NCI-H774 (cell line): ENCODE measurements around the gene MTA2.
"Not testable (repeated sequence)": the region's sequence is repeated elsewhere in the genome, so short reads cannot be mapped to it uniquely, and the experiment has no call there.

Source experiments
- DNase-seq: peaks from one replicate; lab custom pipeline; 2025; lab: John Stamatoyannopoulos, UW

MTA2 gene

DNA sequence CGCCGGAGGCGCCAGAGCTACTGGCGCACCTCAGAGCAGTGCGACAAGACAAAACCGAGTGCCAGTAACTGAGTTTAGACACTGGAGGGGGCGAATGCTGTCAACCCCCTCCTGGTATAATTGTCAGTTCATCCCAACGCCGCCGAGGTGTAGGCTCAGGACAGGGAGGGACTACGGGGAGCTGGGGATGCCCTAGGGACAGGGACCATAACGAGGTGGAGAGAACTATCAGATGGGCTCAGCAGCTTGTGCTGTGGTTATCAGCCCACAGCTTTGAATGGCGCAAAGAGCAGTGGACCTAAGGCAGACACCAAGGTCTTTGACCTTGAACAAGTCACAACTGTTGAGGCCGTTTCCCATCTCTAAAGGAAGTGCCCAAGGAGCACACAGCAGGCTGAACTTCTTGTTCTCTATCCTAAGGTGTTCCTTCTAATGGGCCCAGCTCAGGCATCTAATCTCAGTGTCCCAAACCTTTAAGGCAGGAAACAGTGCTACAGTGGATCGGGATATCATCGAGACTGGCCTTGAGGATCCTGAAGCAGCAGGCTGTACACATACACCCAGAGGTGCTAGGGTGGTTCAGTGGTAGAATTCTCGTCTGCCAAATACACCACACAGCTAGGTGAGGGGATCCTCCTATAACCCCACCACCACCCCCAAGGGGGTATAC lies 9.4 kb downstream of the MTA2 start:
- no peak for DNase-seq

DNA sequence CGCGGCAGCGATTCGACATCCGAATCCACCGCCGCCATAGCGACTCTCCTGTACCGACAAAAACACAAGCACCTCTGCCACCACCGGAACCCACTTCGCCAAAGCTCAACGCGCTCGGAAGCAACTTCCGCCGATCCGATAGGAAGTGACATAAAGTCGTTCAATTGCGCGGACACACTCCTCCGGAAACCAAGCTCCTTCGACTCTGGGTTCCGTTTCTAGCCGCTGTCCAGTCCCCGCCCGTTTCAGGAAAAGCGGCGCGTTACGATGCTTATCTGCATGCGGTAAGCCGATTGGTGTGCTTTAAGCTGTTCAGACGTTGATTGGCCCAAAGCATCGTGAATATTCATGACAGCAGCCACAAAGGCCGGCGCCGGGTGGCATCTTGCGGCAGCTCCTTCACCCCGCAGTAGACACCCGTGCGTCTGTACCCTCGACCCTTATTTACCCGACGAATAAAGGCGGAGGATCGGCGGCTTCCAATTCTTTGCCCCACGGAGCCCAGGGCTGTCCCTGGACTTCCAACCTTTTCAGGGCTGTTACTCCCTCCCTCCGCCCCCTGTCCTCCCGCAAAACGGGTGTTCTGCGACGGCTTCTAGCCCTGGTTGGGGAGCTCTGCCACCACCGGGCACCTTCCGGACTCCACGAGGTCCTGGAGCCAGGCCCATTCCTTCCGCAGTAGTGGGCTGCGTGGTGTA lies 10.1 kb downstream of the MTA2 start, which contains the start of gene TUT1:
Gene TUT1 (minus strand): TSS at position 76 of the 698 bp plus-strand sequence. CDS start 38 bp downstream, at position 38.
- DNase-seq: peak; percentile 99

DNA sequence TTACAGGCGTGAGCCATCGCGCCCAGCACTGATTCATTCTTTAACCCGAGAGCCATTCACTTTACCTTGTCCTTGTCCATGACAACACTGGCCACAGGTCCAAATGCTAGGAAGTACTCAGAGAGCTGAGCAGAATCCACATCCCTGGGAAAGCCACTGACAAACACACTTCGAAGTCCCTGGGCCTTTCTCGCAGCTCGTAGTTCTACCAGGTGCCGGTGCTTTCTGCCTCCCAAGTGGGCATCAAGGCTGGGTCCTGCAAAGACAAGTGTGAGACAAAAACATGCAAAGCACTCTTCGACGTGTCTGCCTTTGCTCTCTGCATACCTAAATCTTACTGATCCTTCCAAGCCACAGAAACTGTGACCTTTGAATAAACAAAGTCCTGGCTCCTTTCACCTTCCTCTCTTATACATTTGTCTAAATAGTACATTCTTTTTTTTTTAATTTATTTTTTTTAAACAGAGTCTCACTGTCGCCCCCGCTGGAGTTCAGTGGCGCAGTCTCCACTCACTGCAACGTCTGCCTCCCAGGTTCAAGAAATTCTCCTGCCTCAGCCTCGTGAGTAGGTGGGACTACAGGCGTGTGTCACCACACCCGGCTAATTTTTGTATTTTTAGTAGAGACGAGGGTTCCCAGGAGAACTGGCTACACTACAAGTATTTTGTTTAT lies 12.6 kb downstream of the MTA2 start:
- DNase-seq: no peak

DNA sequence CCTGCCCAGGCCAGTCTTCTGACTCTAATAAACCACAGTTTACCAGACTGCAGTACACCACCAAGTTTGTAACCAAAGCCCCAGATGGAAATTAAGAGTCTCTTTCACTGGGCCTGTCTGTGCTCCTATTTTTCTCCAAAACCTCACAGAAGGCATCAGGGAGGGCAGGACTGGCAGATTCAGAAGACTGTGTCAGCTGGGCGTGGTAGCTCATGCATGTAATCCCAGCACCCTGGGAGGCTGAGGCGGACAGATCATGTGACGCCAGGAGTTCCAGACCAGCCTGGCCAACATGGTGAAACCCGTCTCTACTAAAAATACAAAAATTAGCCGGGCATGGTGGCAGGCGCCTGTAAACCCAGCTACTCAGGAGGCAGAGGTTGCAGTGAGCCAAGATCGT lies 16.3 kb downstream of the MTA2 start:
- DNase-seq: not testable (repeated sequence)

DNA sequence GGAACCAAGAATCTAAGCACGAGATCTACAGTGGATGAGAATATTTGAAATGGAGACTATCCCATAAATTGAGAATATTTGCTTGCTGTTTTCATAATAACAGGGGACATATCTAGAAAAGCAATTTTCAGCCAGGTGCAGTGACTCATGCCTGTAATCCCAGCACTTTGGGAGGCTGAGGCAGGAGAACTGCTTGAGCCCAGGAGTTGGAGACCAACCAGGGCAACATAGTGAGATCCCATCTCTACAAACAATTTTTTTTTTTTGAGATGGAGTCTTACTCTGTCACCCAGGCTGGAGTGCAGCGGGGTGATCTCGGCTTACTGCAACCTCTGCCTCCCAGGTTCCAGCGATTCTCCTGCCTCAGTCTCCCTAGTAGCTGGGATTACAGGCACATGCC lies 19.9 kb downstream of the MTA2 start:
- not testable (repeated sequence) for DNase-seq

DNA sequence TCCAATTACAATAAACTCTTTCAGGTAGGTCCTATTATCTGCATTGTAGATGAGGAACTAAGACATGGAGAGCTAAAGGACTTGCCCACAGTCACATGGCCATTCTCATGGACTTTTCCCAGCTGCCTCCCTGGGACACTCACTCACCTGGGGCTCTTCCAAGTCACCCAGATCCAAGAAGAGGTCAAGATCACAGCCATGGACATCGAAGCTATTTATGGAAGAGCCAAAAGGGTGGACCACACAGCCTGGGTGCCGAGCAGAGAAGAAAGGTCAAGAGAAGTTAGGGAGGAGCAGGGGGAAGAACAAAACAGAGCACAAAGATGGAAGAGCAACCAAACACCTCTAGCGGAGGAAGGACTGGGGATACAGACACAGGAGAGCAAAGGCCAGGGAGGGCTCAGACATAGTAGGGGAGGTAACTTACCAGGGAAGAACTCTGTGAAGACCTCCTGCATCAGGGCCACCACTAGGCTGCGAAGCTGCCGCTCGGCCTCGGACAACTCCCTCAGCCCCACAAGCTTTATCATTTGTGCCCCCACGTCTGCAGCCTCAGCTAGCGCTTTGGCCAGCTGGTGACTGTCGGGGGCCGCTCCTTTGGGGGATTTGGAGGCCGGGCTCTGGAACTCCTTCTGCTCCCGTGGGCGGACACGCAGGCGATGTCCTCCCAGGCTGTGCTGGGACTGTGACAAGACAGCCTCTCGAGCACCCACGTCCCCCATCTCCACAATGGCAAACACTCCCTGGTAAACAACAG lies 20.5 kb downstream of the MTA2 start:
- DNase-seq: no peak

DNA sequence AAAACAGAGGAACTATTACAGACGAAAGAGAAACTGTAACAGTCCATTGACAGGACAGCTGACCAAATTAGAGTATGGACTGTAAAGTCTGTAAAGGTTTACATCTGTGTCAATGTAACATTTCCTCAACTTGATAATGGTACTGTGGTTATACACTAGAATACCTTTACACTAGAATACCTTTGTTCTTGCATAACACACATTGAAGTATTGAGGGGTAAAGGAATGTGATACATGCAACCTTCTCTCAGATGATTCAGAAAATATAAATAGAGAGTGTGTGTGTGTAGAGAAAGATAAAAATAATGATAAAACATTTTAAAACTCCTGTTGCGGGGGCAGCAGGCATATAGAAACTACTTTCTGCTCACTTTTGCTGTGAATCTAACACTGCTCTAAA lies 22.4 kb downstream of the MTA2 start:
- no peak for DNase-seq

DNA sequence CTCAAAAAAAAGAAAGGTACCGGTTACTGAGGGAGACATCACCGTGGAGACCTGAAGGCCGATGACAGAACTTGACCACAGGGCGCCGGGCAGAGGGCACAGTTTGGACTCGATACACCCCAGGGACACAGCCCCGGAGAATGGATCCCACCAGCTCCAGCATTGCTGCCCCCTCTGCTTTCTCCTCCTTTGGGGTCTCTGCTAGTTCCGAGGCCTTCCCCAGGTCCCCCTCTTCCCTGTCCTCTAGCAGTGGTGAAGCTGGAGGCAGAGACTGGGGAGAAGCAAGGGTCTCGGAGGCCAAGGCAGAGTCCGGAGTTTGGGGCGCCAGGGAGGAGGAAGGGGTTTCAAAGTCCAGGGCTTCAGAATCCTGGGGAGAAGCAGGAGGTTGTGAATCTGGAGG lies 23.1 kb downstream of the MTA2 start:
- DNase-seq: no peak

DNA sequence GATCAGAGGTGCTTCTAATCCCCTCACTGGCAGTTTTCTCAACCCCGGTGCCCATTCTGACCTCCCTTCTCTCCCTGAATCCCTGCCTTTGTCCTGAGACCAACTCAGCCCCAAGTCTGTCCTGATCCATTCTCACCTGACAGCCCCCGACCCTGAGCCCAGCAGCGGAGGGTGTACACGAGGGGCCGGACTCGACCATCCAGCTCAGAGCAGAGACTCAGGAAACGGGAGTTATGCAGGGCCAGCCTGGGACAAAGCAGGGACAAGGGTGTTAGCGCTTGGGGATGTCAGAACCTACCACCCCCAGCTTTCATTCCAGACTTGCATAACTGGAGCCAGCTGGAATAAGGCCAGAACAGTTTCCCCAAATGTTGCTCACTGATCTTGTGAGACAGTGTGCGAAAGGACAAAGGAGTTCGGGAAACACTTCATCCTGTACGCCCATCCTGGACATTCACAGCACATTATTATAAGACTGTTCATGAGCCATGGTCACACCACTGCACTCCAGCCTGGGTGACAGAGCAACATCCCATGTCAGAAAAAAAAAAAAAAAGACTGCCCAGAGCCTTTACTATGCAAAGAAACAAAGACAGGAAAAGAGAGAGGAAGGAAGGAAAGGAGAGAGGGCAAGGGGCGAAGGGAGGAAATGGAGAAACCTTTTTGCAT lies 24.5 kb downstream of the MTA2 start:
- no peak for DNase-seq

DNA sequence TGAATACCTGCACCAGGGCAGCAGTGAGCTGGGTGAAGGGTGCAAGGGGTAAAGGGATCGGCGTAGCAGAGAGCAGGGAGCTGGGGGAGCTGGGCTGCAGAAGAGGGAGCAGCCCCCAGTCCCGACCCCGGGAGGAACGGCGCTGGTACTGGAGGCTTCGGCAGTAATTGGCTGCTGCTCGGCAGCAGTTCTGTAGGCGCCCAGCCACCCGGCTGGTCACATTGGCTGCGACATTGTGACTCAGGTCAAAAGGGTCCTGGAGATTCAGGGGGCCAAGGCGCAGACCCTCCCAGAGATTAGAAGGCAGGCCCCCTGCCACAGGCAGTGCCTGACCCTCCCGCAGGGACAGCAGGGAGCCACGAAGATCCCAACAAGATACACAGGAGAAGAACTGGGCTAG lies 25.8 kb downstream of the MTA2 start:
- no peak for DNase-seq

DNA sequence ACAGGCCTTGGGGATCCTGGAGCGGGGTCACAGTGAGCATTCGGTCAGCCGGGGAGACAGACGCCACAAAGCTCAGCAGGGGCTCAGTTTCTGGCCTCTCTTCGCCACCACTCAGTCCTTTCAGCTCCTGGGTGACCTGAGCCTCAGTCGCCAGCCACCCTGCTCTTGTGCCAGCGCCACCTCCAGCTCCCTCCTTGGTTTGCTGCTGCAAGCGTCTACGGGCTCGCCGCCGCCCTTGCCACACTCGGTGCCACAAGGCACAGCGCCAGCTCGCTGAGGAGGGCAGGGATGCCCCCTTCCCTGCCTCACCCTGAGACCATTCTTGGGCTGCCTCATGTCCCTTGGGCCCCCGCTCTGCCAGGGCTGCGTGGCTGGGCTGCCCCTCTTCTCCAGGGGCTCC lies 26.5 kb downstream of the MTA2 start:
- DNase-seq: no peak

DNA sequence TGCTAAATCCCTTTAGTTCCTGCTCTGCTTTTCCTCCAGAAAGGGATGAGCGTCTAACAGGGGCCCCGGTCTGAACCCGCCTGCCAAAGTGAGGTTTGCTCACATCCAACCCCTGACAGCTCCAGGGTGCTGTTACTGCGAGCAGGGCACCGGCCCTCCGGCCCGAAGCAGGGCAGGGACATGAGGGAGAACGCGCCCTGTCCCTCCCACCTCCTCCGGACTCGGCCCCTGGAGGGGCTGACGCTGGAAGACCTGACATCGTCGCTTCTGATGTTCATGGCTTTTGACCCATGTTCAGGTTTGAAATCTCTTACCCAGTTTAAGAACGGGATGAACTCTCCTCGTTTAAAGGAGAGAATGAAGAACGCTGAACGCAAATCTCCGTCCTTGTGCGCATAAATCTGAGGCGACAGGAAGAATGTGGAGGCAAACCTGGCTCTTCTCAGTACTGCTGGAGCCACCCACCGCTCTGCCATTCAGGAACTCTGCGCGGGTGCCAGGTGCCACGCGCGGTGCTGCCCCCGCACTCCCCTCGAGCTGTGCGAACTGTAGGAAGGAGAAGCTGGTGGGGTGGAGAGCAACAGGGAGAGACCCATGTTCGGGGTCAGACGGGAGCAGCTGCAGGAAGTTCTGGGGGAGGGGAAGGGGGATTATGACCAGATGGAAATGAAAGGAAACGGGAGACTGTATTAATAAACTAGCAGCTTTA lies 27.1 kb downstream of the MTA2 start:
- no peak for DNase-seq

DNA sequence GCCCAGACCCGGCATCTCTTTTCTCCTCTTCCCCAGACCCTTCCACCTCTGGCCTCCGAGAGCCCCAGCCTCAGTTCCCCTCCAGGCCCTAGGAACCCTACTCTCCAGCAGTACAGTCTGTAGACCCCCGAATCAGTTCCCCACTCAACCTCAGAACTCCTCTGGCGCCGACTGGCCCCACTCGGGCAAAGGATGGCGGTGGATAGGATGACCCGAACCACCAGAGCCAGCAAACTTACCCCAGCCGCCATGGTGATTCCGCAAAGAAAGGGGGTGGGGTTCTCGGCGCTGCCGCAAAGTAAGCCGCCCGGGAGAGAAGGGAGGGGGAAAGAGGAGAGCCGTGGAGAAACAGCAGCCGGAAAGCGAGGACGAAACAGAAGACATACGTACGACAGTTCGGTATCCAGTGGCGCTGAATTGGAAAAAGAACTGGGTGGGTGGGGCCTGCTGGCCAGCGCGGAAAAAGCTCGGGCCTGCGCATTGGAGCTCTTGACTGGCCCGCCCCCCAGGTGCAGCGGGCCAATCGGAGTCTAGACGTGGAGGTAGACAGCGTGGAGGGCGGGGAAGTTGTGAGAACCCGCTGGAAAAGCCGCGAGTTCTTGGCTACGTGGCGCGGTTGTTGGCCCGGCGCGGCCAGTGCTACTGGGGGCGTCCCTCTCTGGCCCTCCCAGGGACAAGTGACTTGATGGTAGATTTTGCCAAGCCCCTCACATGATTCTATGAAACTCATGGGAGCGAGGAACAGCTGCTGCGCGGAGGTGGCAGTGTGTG lies 27.9 kb downstream of the MTA2 start, which contains the start of gene EEF1G:
Gene EEF1G (minus strand): TSS at position 300 of the 771 bp plus-strand sequence. CDS start 49 bp downstream, at position 251.
- peak; percentile 99 for DNase-seq

DNA sequence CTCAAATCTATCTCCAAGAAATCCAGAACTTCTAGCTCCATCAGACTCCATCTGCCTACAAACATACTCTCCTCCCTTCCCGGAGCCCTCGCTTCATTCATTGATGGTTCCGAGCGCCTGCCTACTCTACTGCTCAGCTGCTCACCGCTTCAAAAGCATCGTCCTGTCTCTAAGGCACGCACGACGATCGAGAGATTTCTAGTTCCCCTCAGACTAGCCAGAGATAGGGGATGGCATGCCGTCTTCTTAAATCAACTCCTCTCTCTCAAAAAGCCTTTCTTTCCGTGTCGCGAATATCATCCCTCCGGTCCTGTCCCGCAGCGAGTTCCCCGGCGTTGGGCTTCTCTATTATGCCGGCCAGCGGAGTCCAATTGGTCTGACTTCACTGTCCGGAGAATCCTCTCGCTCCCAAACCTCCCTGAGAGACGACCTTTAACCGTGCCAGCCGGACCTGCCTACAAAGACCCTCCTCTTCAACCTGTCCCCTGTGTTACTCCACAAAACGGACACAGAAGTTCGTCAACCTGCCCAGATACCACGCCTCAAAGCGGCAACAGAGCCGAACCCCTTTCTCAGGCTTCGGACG lies 28.6 kb downstream of the MTA2 start:
- no peak for DNase-seq

DNA sequence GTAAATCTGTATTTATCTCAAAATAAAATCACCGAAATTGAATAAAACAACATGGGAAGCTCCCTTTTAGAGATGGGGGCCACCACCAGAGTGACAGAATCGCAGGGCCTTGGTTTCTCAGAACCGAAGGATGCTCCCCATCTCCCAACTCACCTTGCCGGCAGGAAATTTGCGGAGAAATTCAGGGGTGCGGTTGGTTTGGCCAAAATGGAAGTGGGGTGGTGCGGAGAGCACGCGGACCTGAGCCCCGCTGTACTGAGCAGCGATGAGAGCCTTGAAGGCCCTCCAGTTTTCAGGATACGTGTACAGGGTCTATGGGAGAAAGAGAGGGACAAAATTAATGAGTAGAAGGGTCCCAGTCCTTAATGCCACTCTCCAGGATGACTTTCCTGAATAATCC lies 29.2 kb downstream of the MTA2 start:
- no peak for DNase-seq

DNA sequence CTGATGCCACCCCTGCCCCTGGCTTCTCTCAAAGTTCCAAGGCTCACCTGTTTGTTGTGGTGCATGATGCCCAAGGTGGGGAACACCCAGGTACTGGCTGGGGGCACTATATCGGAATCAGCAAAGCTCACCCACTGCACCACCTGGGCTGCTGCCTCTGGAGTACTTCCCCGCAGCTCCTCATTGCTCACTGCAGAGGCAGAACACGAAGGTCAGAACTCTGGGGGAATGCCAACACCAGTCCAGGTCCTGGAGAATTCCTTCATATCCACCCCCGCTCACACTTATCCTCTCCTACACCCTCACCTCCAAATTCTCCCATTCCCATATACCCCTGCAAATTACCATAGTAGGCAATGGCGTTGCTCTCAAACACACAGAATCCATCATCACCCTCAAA lies 30.2 kb downstream of the MTA2 start:
- not testable (repeated sequence) for DNase-seq

DNA sequence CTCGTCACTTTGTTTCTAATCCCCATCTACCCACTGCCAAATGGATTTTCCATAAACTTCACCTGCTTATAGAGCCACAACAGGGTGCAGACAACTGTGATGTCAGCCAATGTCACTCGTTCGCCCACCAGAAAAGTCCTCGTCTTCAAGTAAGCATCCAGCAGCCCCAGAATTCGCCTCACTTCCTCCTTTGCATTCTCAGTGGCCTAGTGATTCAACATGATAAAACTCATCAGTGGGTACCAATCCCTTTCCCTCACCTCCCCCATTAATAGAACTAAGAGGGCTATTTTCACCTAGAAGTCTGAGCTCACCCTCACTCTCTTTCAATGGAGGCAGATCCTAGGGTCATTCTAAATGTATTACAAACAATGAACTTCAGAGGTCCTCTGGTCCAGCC lies 30.8 kb downstream of the MTA2 start:
- DNase-seq: not testable (repeated sequence)

DNA sequence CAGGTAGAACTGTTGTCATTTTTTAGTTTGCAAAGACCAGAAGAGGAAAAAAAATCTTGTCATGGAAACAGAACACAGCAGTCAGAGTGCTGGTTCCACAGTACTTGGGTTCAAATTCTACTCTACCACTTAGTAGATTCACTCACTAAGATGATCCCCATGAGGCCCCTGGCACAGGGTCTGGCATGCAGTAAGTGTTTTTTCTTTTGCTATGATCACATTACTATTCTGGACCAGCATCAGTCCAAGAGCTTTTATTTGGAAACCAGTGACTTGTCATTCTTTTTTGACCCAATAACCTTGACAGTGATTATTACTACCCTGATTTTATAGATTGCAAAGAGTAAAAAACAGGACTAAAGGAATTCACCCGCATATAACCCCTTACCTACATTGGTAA lies 32.1 kb downstream of the MTA2 start:
- DNase-seq: no peak

DNA sequence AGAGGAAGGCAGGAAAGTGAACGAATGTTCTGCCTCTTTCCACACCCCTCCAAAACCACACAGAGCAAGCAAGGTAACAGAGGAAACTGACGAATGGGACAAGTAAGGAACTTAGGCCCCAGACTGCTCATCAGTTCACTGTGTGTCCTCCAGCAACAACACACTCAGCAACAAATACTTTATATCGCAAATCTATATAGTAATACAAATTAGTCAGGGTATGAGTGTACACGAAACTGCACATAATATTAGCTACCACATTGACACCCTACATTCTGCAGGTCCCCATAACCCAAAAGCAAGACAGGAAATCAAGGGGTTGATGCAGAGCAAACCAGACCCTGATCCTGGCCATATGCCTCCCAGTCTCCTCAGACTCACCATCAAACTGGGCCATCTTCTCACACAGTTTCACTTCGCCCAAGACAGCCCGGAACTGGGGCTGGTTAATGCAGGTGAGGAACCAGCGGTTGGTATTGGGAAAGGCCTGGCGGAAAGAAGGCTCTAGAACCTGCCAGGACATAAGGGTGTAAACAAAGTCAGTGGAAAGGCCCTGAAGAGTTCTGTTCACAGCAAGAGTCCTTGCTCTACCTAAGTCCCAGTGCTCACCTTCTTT lies 34.5 kb downstream of the MTA2 start:
- no peak for DNase-seq
